HG03558 (cell line): ENCODE data around the gene EEFSEC.

Source experiments
- ATAC-seq: cut with Tn5 transposase; IDR thresholded peaks from one replicate; pipeline ENCODE4 v1.9.1; 2021; ENCODE audit warnings: moderate number of reproducible peaks; ENCODE audit not compliant: unreplicated experiment; ENCODE audit errors: extremely low read depth

EEFSEC gene

GRCh38 chr3:128180436-128180835, 27.2 kb downstream of the EEFSEC start:
- ATAC-seq: no peak

- no peak for ATAC-seq
These were observed 27.6 kb downstream of the EEFSEC start for GRCh38 chr3:128180913-128181312.

DNA sequence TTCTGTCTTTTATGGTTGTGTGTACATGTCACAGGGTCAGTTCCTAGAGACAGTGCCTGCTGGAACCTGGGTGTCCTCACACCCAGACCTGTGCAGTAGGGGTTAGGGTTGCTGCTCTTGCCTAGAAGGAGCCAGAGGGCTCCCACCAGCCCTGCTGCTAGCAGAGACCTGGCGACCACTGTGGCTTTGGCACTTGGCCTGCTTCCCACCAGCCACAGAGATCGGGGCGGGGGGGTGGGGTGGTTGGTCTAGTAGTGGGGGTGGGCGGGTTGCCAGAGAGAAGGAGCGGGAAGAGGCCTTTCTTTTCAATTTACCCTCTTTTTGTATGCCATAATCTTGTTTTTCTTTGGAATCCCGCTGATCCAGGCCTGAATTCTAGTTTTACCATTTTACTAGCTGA, 29.4 kb downstream of the EEFSEC start:
- ATAC-seq: no peak

DNA sequence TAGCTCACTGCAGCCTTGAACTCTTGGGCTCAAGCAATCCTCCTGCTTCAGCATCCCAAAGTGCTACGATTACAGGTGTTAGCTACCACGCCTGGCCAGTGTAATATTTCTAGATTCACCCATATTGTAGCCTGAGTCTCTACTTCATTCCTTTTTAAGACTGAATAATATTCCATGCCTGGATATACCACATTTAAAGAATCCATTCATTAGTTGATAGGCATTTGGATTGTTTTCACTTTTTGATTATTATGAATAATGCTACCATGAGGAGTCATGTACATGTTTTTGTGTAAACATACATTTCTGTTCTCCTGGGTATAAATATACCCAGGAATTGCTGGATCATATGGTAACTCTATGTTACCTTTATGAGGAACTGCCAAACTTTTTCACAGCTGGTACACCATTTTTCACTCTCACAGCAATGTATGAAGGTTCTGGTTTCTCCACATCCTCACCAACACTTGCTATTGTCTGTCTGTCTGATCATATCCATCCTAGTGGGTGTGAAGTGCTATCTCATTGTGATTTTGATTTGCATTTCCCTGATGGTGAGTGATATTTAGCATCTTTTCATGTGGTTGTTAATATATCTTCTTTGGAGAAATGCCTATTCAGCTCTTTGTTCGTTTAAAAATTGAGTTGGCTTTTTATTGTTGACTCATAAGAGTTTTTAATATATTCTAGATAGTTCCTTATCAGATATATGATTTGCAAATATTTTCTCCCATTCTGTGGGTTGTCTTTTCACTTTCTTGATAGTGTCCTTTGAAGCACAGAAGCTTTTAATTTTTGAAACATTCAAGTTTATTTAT, 32.6 kb downstream of the EEFSEC start:
- no peak for ATAC-seq

GRCh38 chr3:128187495-128187894, 34.2 kb downstream of the EEFSEC start:
- ATAC-seq: no peak

- no peak for ATAC-seq
These were observed 35.0 kb downstream of the EEFSEC start for GRCh38 chr3:128188326-128188725.

DNA sequence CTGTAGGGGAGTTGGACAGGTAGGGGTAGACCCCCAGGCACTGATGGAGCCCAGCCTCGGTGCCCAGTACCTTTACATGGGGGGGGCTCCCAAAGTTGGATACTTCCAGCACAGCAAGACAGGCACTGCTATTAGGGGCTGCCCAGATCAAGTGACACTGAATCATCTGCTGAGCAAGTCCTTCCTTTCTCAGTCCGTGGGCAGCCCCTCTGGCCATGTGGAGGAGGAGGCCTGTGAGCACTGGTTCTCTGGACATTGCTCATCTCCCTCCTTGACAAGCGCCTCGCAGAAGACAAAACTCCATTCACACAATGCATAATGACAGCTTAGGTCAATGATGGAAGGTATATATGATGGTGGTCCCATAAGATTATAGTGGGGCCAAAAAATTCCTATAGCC, 35.7 kb downstream of the EEFSEC start:
- no peak for ATAC-seq

DNA sequence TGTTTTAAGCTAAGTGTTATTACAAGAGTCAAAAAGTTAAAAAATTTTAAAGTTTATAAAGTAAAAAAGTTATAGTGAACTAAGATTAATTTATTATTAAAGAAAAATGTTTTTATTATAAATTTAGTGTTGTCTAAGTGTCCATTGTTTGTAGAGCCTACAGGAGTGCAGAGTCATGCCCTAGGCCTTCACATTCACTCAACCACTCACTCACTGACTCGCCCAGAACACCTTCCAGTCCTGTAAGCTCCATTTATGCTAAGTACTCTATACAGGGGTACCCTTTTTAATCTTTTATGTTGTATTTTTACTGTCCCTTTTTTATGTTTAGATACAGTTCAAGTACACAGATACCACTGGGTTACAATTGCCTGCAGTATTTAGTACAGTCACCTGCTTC, 37.2 kb downstream of the EEFSEC start:
- ATAC-seq: no peak

DNA sequence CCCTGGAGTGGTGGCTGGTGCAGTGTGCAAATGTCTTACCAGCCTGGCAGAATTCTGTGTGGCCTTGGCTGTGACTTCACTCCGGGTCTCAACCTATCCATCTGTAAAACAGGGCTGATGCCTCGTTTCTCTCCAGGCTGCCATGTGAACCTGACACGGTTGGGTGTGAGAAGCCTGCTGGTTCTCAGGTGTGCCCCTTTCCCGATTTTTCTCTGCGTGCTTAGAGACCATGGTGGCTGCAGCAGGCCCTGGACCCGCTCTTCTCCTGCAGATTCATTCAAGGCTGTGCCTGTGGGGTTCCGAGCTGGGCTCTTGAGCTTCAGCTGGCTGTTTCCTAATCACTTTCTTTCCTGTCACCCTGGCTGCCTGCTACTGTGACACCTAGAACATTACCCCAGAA, 38.9 kb downstream of the EEFSEC start:
- no peak for ATAC-seq

- ATAC-seq: no peak
These were observed 39.9 kb downstream of the EEFSEC start for GRCh38 chr3:128193168-128193567.

DNA sequence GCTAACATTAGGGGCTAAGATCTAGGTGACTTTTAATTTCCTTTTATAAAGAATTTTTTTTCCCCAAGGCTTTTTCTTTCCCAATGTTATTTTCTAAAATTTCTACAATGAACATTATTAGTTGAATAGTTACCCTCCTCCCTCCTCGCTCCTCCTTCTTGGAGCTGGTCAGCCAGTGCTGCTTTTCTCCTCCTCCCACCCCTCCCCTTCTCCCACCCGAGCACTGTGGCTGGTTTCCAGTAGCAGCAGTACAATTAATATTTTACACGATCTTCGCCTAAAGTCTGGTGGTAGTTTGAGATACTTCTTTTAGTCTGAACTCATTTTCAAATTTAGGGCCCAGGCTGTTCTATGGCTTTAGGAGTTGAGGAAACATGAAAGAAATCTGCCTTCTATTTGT, 41.6 kb downstream of the EEFSEC start:
- ATAC-seq: no peak

DNA sequence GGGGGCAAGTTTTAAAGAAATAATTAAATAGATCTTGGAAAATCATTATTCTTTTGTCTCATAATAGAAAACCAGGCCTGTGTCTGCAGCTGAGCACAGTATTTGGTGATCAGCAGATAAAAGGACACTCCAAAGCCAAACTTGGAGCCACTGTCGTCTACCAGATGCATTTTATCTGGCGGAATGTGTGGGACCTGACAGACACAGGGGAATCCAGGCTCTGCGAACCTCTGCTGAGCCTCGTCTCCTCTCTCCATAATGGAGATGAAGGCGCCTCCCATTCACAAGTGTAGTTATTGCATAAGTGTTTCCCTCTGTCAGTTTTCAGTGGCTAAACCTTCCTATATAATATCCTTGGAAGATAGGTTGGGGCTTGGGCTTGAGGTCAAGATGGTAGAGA, 42.1 kb downstream of the EEFSEC start:
- no peak for ATAC-seq

DNA sequence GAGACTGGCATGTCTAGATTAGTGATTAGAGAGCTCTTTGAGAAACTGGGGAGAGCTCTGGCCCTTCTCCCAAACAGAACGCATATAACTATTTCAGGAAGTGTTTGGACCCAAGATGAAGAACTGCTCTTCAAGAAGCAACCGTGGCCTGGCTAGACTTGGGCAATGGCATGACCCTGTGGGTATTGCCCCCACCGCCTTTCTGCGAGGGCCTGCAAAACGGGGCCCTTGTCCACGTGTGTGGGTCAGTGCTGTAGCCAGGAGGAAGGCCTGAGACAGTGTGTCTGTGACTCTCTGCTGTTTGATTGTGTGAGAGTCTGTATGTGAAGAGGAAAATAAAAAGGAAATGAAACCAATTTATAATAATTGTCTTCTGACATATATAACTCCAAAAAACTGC, 42.5 kb downstream of the EEFSEC start:
- ATAC-seq: no peak

DNA sequence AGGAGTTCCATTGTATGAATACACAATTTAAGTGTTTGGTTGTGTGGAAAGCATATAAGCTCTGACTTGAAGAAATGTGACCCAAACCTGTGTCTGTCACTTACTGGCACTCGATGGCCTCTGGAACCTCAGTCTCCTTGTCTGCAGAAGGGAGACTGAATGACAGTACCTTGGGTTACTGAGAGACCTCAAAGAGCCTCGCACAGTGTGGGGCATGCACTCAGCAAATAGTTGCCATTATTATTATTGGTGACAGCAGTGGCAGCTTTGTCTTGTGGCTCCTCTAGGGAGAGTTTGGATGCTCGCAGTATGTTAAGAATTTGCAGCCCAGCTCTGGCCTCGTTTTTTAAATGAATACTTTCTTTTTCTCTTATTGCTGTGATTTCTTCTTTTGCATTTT, 43.4 kb downstream of the EEFSEC start:
- no peak for ATAC-seq

DNA sequence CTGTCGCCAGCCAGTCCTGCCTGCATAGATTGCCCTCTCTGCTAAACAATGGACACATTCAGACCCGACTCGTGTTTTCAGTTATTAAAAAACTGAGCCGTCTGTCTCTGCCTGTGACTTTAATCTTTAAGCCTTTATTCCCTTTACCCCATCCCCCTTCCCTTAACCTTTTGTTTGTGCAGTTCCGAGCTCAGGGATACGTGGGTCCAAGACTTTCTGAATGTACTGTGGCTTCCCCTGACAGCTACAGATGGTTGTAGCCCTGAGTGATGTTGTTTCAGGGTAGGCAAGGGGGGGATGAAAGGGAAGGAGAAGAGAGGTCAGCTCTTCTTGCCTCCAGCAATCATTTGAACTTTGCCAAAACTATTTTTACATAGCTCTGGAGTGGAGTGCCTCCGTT, 44.6 kb downstream of the EEFSEC start:
- ATAC-seq: no peak

DNA sequence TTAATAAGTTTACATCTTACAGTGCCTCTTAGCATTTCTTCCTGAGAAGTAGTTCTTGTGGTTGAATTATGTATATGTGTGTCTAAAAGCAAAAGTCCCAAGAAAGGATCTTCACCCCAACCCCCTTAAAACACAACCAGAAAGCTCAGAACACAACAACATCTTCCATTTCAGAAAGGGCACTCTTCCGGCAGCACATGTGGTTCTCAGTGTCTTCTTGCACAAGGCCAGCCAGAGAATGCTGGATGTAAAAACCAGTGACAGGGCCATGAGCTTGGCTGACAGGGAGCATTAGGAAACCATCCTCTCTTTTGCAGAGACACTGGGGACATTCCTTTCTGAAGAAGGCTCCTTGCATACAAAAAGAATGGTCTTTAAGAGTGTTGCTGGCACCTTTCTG, 45.0 kb downstream of the EEFSEC start:
- no peak for ATAC-seq

DNA sequence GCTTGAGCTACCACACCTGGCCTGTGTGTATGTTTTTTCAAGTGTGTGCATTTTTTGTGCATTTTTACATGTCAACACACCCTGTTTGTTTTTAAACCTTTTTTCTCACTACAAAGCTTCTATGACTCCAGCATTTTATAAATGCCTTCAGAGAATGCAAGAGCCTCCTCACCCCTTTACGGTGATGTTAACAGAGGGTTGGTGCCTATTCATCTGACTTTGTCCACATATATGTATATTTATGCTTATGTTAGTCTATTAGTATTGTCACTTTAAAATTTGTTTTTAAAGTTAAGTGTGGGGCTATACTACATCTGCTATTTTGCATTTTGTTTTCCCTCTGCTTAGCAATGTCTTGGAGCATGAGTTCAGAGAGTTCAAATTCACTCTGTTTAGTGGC, 45.8 kb downstream of the EEFSEC start:
- no peak for ATAC-seq

- ATAC-seq: no peak
These were observed 48.0 kb downstream of the EEFSEC start for GRCh38 chr3:128201158-128201755.

- ATAC-seq: no peak
These were observed 49.9 kb downstream of the EEFSEC start for GRCh38 chr3:128203169-128203568.

GRCh38 chr3:128205558-128206145, 52.4 kb downstream of the EEFSEC start:
- no peak for ATAC-seq

DNA sequence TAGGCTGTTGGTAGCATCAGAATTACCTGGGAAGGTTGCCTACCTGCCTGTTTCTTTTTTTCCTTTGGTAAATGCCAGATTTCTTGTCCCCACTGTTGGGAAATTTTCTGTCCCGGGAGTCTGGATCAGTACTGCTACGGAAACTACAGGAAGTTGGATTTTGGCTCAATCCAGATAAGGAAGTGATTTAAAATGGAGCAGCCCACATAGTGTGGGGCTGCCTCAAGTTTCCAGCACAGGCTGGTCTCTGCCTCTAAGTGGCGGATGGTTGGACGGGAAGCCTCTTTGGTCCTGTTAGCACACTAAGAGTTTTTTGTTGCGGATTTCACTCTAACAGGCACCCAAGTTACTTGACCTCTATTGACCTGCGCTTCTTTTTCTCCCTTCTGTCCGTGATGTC, 54.7 kb downstream of the EEFSEC start:
- ATAC-seq: no peak

- ATAC-seq: no peak
These were observed 57.4 kb downstream of the EEFSEC start for GRCh38 chr3:128210711-128211110.
